K562 (cell line): ENCODE results near the gene RAPGEF5. TPM values are rescaled to one million over a fixed set of nuclear protein-coding genes. Genes with fewer than 3 reads are reported as not detected.

Source experiments
- CBFA2T3 ChIP-seq: fragments of 450-650 bp; IDR thresholded peaks from 2 replicates; pipeline ENCODE4 v1.6.1; 2017
- GTF2F1 ChIP-seq: IDR thresholded peaks from 2 replicates; pipeline ENCODE4 v1.6.1; 2011; ENCODE audit warnings: low read depth, low read length, improper control_type of control experiment
- MCM2 ChIP-seq: fragments of 450-650 bp; IDR thresholded peaks from 2 replicates; pipeline ENCODE4 v1.6.1; 2017; ENCODE audit warnings: low read depth, mild to moderate bottlenecking
- NFYB ChIP-seq: IDR thresholded peaks from 2 replicates; pipeline ENCODE4 v1.6.1; 2011; ENCODE audit warnings: mild to moderate bottlenecking, moderate library complexity; ENCODE audit not compliant: insufficient read length; ENCODE audit errors: extremely low read depth
- ZBTB8A ChIP-seq: fragments of 450-650 bp; IDR thresholded peaks from 2 replicates; pipeline ENCODE4 v1.6.1; 2018; ENCODE audit warnings: mild to moderate bottlenecking, moderate library complexity; ENCODE audit not compliant: partially characterized antibody
- ZNF561 ChIP-seq: fragments of 450-650 bp; formaldehyde crosslinking; conservative IDR thresholded peaks from 2 replicates; pipeline ENCODE4 v1.4.0; 2020; ENCODE audit warnings: mild to moderate bottlenecking, moderate library complexity
- polyA plus RNA-seq, 8 experiments: library from polyadenylated mRNA; depleted of rRNA in 4 of 8; stranded (reverse) in 5 of 8; unstranded in 3 of 8; fragments of >200 nt; fragmentation: Nextera tagmentation in 2 of 8; fragmentation: Illumina TruSeq in 1 of 8; extraction: Ambion mirVana in 2 of 8; extraction: Trizol in 1 of 8; gene quantifications; 2 replicates each; pipeline versions ENCODE4 v1.2.1 to v1.2.3, GENCODE V29; 2011 to 2014; ENCODE audit warnings: inconsistent platforms in 1 of 8, missing spikeins in 1 of 8
- total RNA-seq, 7 experiments: library from RNA; depleted of rRNA in 6 of 7; stranded (reverse); fragments of >200 nt in 6 of 7; fragmentation: Illumina TruSeq in 2 of 7; extraction: Trizol in 2 of 7; gene quantifications; 2 replicates each; pipeline versions ENCODE4 v1.2.1 to v1.2.3, GENCODE V29; 2011 to 2021; ENCODE audit warnings: low replicate concordance in 1 of 7
- TF ChIP-seq, protein P1 (sequence below): fragments of 200-600 bp; sonication (generic); IDR thresholded peaks from one replicate; pipeline ENCODE4 v1.6.1; 2012; ENCODE audit warnings: mild to moderate bottlenecking, low read depth, low read length, inconsistent platforms

Gene RAPGEF5
- total and polyA plus RNA-seq, 9 of the 15 experiments (the other 6 are each of a cell fraction or from before 2014, with no cell fraction given): 0.39 to 2.0 (median 1.1) TPM

DNA sequence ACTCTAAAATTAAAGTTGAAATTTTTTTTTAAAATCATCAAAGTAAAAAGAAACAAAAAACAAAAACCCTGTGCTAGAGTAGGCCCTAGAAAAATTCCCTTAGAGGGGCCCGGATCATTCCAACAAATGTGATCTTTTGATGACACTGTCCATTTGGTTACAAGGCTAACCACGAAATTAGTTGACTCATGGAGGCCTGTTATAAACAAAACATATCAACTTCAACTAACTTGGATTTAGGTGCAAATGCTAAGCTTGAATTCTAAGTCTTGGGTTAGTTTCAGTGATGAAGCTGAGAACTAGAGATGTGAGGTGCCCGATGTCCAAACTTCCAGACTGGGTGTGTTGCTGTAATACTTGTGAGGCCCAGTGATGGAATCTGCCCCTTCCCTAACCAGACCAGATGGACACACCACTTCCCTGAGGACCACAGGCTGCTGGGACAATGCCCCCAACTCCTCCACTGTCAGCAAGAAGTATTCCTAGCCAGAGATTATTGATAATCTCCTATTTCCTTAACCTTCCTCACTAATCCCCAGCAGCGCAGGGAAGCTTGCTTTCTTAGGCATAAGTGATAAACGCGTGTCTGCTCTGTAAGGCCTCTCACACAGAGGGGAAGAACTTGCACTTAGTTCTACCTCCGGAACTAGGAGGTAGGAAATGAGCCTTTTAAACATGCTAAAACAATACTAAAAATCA is 108.7 kb downstream of the RAPGEF5 start (continued):
- no peak for TF ChIP-seq GTF2F1
- no peak for TF ChIP-seq CBFA2T3
- no peak for TF ChIP-seq MCM2
- no peak for TF ChIP-seq ZBTB8A
- TF ChIP-seq, protein P1, sequence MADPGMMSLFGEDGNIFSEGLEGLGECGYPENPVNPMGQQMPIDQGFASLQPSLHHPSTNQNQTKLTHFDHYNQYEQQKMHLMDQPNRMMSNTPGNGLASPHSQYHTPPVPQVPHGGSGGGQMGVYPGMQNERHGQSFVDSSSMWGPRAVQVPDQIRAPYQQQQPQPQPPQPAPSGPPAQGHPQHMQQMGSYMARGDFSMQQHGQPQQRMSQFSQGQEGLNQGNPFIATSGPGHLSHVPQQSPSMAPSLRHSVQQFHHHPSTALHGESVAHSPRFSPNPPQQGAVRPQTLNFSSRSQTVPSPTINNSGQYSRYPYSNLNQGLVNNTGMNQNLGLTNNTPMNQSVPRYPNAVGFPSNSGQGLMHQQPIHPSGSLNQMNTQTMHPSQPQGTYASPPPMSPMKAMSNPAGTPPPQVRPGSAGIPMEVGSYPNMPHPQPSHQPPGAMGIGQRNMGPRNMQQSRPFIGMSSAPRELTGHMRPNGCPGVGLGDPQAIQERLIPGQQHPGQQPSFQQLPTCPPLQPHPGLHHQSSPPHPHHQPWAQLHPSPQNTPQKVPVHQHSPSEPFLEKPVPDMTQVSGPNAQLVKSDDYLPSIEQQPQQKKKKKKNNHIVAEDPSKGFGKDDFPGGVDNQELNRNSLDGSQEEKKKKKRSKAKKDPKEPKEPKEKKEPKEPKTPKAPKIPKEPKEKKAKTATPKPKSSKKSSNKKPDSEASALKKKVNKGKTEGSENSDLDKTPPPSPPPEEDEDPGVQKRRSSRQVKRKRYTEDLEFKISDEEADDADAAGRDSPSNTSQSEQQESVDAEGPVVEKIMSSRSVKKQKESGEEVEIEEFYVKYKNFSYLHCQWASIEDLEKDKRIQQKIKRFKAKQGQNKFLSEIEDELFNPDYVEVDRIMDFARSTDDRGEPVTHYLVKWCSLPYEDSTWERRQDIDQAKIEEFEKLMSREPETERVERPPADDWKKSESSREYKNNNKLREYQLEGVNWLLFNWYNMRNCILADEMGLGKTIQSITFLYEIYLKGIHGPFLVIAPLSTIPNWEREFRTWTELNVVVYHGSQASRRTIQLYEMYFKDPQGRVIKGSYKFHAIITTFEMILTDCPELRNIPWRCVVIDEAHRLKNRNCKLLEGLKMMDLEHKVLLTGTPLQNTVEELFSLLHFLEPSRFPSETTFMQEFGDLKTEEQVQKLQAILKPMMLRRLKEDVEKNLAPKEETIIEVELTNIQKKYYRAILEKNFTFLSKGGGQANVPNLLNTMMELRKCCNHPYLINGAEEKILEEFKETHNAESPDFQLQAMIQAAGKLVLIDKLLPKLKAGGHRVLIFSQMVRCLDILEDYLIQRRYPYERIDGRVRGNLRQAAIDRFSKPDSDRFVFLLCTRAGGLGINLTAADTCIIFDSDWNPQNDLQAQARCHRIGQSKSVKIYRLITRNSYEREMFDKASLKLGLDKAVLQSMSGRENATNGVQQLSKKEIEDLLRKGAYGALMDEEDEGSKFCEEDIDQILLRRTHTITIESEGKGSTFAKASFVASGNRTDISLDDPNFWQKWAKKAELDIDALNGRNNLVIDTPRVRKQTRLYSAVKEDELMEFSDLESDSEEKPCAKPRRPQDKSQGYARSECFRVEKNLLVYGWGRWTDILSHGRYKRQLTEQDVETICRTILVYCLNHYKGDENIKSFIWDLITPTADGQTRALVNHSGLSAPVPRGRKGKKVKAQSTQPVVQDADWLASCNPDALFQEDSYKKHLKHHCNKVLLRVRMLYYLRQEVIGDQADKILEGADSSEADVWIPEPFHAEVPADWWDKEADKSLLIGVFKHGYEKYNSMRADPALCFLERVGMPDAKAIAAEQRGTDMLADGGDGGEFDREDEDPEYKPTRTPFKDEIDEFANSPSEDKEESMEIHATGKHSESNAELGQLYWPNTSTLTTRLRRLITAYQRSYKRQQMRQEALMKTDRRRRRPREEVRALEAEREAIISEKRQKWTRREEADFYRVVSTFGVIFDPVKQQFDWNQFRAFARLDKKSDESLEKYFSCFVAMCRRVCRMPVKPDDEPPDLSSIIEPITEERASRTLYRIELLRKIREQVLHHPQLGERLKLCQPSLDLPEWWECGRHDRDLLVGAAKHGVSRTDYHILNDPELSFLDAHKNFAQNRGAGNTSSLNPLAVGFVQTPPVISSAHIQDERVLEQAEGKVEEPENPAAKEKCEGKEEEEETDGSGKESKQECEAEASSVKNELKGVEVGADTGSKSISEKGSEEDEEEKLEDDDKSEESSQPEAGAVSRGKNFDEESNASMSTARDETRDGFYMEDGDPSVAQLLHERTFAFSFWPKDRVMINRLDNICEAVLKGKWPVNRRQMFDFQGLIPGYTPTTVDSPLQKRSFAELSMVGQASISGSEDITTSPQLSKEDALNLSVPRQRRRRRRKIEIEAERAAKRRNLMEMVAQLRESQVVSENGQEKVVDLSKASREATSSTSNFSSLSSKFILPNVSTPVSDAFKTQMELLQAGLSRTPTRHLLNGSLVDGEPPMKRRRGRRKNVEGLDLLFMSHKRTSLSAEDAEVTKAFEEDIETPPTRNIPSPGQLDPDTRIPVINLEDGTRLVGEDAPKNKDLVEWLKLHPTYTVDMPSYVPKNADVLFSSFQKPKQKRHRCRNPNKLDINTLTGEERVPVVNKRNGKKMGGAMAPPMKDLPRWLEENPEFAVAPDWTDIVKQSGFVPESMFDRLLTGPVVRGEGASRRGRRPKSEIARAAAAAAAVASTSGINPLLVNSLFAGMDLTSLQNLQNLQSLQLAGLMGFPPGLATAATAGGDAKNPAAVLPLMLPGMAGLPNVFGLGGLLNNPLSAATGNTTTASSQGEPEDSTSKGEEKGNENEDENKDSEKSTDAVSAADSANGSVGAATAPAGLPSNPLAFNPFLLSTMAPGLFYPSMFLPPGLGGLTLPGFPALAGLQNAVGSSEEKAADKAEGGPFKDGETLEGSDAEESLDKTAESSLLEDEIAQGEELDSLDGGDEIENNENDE: no peak
- no peak for TF ChIP-seq ZNF561 (CRISPR knock-in tag)
- TF ChIP-seq NFYB: no peak
